Body of pancreas (tissue), 4 donors: ENCODE data around the gene LINC00632.
A peak's percentile ranks its signal among the peaks of the same experiment; 100 is the strongest.

Source experiments
- POLR2A ChIP-seq, 3 donors: fragments of 450-650 bp; IDR thresholded peaks; one replicate each; pipeline ENCODE4 v1.6.1; 2016; ENCODE audit warnings: antibody characterized with exemption in 3 of 3, mild to moderate bottlenecking in 2 of 3
- TF ChIP-seq, protein P1 (sequence below), 7 experiments: fragments of 450-650 bp in 4 of 7; fragments of 200-600 bp in 3 of 7; sonication (generic) in 3 of 7; IDR thresholded peaks; one replicate each; pipeline ENCODE4 v1.5.1; 2016 to 2019; ENCODE audit warnings: antibody characterized with exemption in 7 of 7

GRCh38 chrX:140672840-140673731 lies 36.5 kb upstream of the LINC00632 start:
- TF ChIP-seq, protein P1, sequence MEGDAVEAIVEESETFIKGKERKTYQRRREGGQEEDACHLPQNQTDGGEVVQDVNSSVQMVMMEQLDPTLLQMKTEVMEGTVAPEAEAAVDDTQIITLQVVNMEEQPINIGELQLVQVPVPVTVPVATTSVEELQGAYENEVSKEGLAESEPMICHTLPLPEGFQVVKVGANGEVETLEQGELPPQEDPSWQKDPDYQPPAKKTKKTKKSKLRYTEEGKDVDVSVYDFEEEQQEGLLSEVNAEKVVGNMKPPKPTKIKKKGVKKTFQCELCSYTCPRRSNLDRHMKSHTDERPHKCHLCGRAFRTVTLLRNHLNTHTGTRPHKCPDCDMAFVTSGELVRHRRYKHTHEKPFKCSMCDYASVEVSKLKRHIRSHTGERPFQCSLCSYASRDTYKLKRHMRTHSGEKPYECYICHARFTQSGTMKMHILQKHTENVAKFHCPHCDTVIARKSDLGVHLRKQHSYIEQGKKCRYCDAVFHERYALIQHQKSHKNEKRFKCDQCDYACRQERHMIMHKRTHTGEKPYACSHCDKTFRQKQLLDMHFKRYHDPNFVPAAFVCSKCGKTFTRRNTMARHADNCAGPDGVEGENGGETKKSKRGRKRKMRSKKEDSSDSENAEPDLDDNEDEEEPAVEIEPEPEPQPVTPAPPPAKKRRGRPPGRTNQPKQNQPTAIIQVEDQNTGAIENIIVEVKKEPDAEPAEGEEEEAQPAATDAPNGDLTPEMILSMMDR (IDR thresholded peaks at IDR 0.05): peak in 2 of 7 experiments; percentile 19
- TF ChIP-seq POLR2A (IDR thresholded peaks at IDR 0.05): no peak
